Mesenchymal stem cell (in vitro differentiated cells and primary cell): ENCODE results near the gene COL13A1.

Experiments used
- DNase-seq: peaks from one replicate; pipeline ENCODE4 v3.0.0-alpha.2; 2013
- H2AFZ ChIP-seq: one replicate; pipeline ENCODE4 v1.6.1; 2013; ENCODE audit warnings: low read depth, mild to moderate bottlenecking, control low read depth, inconsistent platforms, low read length, moderate library complexity
- H2AK5ac ChIP-seq: 2 replicates; pipeline ENCODE4 v1.6.1; 2013; ENCODE audit warnings: low read length, moderate library complexity, mild to moderate bottlenecking, inconsistent platforms; ENCODE audit not compliant: severe bottlenecking
- H2BK120ac ChIP-seq: one replicate; pipeline ENCODE4 v1.6.1; 2013; ENCODE audit warnings: low read depth, mild to moderate bottlenecking, inconsistent platforms, low read length, moderate library complexity
- H2BK12ac ChIP-seq, 2 experiments: one replicate each; pipeline ENCODE4 v1.6.1; 2013; ENCODE audit warnings: inconsistent platforms in 2 of 2, low read length in 2 of 2, mild to moderate bottlenecking in 2 of 2, moderate library complexity in 2 of 2, control low read depth in 1 of 2
- H2BK15ac ChIP-seq: one replicate; pipeline ENCODE4 v1.6.1; 2013; ENCODE audit warnings: mild to moderate bottlenecking, low read depth, inconsistent platforms; ENCODE audit not compliant: poor library complexity, severe bottlenecking
- H2BK5ac ChIP-seq: 2 replicates; pipeline ENCODE4 v1.6.1; 2013; ENCODE audit warnings: low read depth, mild to moderate bottlenecking, low read length, control low read depth, inconsistent platforms; ENCODE audit not compliant: poor library complexity, severe bottlenecking
- H3K14ac ChIP-seq, 2 experiments: one replicate each; pipeline ENCODE4 v1.6.1; 2013; ENCODE audit warnings: inconsistent platforms in 2 of 2, low read length in 2 of 2, control low read depth in 1 of 2, mild to moderate bottlenecking in 1 of 2, moderate library complexity in 1 of 2
- H3K18ac ChIP-seq, 2 experiments: one replicate each; pipeline ENCODE4 v1.6.1; 2013; ENCODE audit warnings: inconsistent platforms in 2 of 2, low read length in 2 of 2, control low read depth in 1 of 2, low read depth in 1 of 2, mild to moderate bottlenecking in 1 of 2
- H3K23ac ChIP-seq, 2 experiments: one replicate each; pipeline ENCODE4 v1.6.1; 2013; ENCODE audit warnings: inconsistent platforms in 2 of 2, low read length in 2 of 2, mild to moderate bottlenecking in 2 of 2, moderate library complexity in 2 of 2, control low read depth in 1 of 2
- H3K27ac ChIP-seq: 2 replicates; pipeline ENCODE4 v1.5.1; 2013; ENCODE audit warnings: mild to moderate bottlenecking, moderate library complexity, low read length, control low read depth, inconsistent platforms; ENCODE audit not compliant: poor library complexity, severe bottlenecking
- H3K27me3 ChIP-seq, 2 experiments: 2 replicates each; pipeline versions ENCODE4 v1.6.1 to v1.7.0; 2013; ENCODE audit warnings: low read length in 2 of 2, mild to moderate bottlenecking in 2 of 2, moderate library complexity in 2 of 2, control low read depth in 1 of 2, inconsistent platforms in 1 of 2; ENCODE audit not compliant: control insufficient read depth in 1 of 2, insufficient read depth in 1 of 2
- H3K36me3 ChIP-seq, 2 experiments: 2 replicates each; pipeline versions ENCODE4 v1.6.1 to v1.7.0; 2013; ENCODE audit warnings: low read length in 2 of 2, control low read depth in 1 of 2, inconsistent platforms in 1 of 2, low read depth in 1 of 2, mild to moderate bottlenecking in 1 of 2; ENCODE audit not compliant: insufficient read depth in 2 of 2, control insufficient read depth in 1 of 2
- H3K4ac ChIP-seq, 2 experiments: one replicate each; pipeline ENCODE4 v1.6.1; 2013; ENCODE audit warnings: inconsistent platforms in 2 of 2, low read length in 2 of 2, mild to moderate bottlenecking in 2 of 2, moderate library complexity in 2 of 2, control low read depth in 1 of 2, low read depth in 1 of 2
- H3K4me1 ChIP-seq: 2 replicates; pipeline ENCODE4 v1.6.1; 2013; ENCODE audit warnings: low read depth, low read length, control low read depth; ENCODE audit not compliant: control insufficient read depth, insufficient read depth
- H3K4me2 ChIP-seq: 2 replicates; pipeline ENCODE4 v1.6.1; 2013; ENCODE audit warnings: low read length, mild to moderate bottlenecking, inconsistent platforms; ENCODE audit not compliant: poor library complexity, severe bottlenecking
- H3K4me3 ChIP-seq, 2 experiments: 2 replicates each; pipeline versions ENCODE4 v1.5.1 to v1.7.0; 2013; ENCODE audit warnings: low read length in 2 of 2, mild to moderate bottlenecking in 2 of 2, control low read depth in 1 of 2, low read depth in 1 of 2; ENCODE audit not compliant: insufficient read depth in 1 of 2
- H3K79me1 ChIP-seq: replicated peaks from 2 replicates; pipeline ENCODE4 v1.6.1; 2013; ENCODE audit warnings: mild to moderate bottlenecking, control low read depth, low read length, inconsistent platforms; ENCODE audit not compliant: poor library complexity, severe bottlenecking
- H3K9ac ChIP-seq: 2 replicates; pipeline ENCODE4 v1.7.0; 2013; ENCODE audit warnings: mild to moderate bottlenecking, low read length, moderate library complexity
- H3K9me3 ChIP-seq: 2 replicates; pipeline ENCODE4 v1.7.0; 2013; ENCODE audit warnings: mild to moderate bottlenecking, low read length; ENCODE audit not compliant: control insufficient read depth
- H4K8ac ChIP-seq: one replicate; pipeline ENCODE4 v1.6.1; 2013; ENCODE audit warnings: inconsistent platforms, mild to moderate bottlenecking, low read length, moderate library complexity
- H4K91ac ChIP-seq: one replicate; pipeline ENCODE4 v1.6.1; 2013; ENCODE audit warnings: mild to moderate bottlenecking, low read length, inconsistent platforms
- WGBS: methylation state at CpG from one replicate; pipeline ENCODE4 v1.1.7; 2013; ENCODE audit warnings: mixed read lengths; 5-methylcytosine and 5-hydroxymethylcytosine counted together

COL13A1 gene

DNA sequence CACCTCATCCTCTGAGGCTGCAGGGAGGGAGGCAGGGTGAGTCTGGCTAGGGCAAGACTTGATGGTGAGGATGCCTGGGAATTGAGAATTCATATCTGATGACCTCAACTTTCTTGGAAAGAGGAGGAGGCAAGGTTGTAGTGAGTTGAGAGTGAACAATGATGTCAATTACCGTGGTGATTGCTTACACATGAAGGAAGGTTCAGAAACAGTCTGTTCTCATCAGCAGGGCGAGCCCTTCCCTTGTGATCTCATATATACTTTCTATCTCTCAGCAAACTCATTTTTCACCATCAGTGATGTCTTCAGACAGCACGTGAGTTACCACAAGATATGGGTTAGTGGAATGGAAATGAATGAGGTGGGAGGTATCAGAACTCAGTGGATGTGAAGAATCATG, 20.1 kb upstream of the COL13A1 start:
- Histone ChIP-seq H3K27ac (no peak overlapping the region), H3K4me3 (no peak overlapping the region), H3K4me2 (no peak overlapping the region), H3K9me3 (peaks cover 9% of the 10 kb centered on the region), H3K9ac (no peak overlapping the region), H3K27me3 (peaks cover 26 to 81% of the 10 kb centered on the region in 2 experiments), H3K4me1 (no peaks in the 10 kb centered on the region), H3K36me3 (no peaks in the 10 kb centered on the region), H2BK12ac (no peak overlapping the region), H3K18ac (no peak overlapping the region), H2BK15ac (no peak overlapping the region), H2BK120ac (no peak overlapping the region), H2AFZ (no peak overlapping the region), H2AK5ac (no peak overlapping the region), H3K14ac (no peak overlapping the region), H4K8ac (no peak overlapping the region), H3K79me1 (no peaks in the 10 kb centered on the region), H4K91ac (no peak overlapping the region), H3K23ac (no peak overlapping the region), H3K4ac (no peak overlapping the region), H2BK5ac (no peak overlapping the region)
- 33% methylated on average over 1 of the region's 3 CpGs for WGBS
- DNase-seq, result no peak

- H3K4me1 ChIP-seq, result peaks cover 2% of the 10 kb centered on the region
- no peaks in the 10 kb centered on the region for H3K79me1 ChIP-seq
- H4K91ac ChIP-seq, result no peak overlapping the region
- H2BK5ac ChIP-seq, result no peak overlapping the region
- no peak overlapping the region for H4K8ac ChIP-seq
- no peak overlapping the region for H3K14ac ChIP-seq
- H2AFZ ChIP-seq, result no peak overlapping the region
- H3K27me3 ChIP-seq, result peaks cover 26 to 85% of the 10 kb centered on the region in 2 experiments
- H2AK5ac ChIP-seq, result no peak overlapping the region
- no peak overlapping the region for H3K23ac ChIP-seq
- no peak overlapping the region for H3K27ac ChIP-seq
- H3K4me3 ChIP-seq, result no peak overlapping the region
- H2BK12ac ChIP-seq, result no peak overlapping the region
- no peak for DNase-seq
- no peak overlapping the region for H3K18ac ChIP-seq
- no peak overlapping the region for H2BK120ac ChIP-seq
- no peak overlapping the region for H3K4ac ChIP-seq
- H2BK15ac ChIP-seq, result no peak overlapping the region
- H3K36me3 ChIP-seq, result no peaks in the 10 kb centered on the region
- no peak overlapping the region for H3K4me2 ChIP-seq
- 50% methylated on average over 2 of the region's 2 CpGs for WGBS
- H3K9ac ChIP-seq, result no peak overlapping the region
- peaks cover 9% of the 10 kb centered on the region for H3K9me3 ChIP-seq
Measured at GRCh38 chr10:69783515-69783914, 18.2 kb upstream of the COL13A1 start.

- H3K9ac ChIP-seq, result no peak overlapping the region
- no peak overlapping the region for H2AK5ac ChIP-seq
- no peak overlapping the region for H3K23ac ChIP-seq
- H2BK15ac ChIP-seq, result no peak overlapping the region
- DNase-seq, result peak; percentile 56
- H4K91ac ChIP-seq, result no peak overlapping the region
- H3K18ac ChIP-seq, result no peak overlapping the region
- WGBS, result 40% methylated on average over 1 of the region's 1 CpG
- peaks cover 9% of the 10 kb centered on the region for H3K9me3 ChIP-seq
- no peak overlapping the region for H4K8ac ChIP-seq
- no peak overlapping the region for H3K27ac ChIP-seq
- H2BK120ac ChIP-seq, result no peak overlapping the region
- peaks cover 7% of the 10 kb centered on the region for H3K4me1 ChIP-seq
- no peak overlapping the region for H3K4me3 ChIP-seq
- no peak overlapping the region for H2BK5ac ChIP-seq
- H2AFZ ChIP-seq, result no peak overlapping the region
- no peaks in the 10 kb centered on the region for H3K79me1 ChIP-seq
- peaks cover 19 to 79% of the 10 kb centered on the region in 2 experiments for H3K27me3 ChIP-seq
- H2BK12ac ChIP-seq, result no peak overlapping the region
- no peak overlapping the region for H3K14ac ChIP-seq
- no peak overlapping the region for H3K4ac ChIP-seq
- H3K4me2 ChIP-seq, result no peak overlapping the region
- no peaks in the 10 kb centered on the region for H3K36me3 ChIP-seq
Measured at GRCh38 chr10:69786791-69787190, 14.9 kb upstream of the COL13A1 start.

GRCh38 chr10:69787681-69788080, 14.0 kb upstream of the COL13A1 start:
- no peak overlapping the region for H3K14ac ChIP-seq
- 82% methylated on average over 6 of the region's 6 CpGs for WGBS
- no peak overlapping the region for H2BK12ac ChIP-seq

More at GRCh38 chr10:69787681-69788080, 14.0 kb upstream of the COL13A1 start:
- Histone ChIP-seq H2BK5ac (no peak overlapping the region), H3K4me2 (no peak overlapping the region), H3K9me3 (peaks cover 9% of the 10 kb centered on the region), H2BK15ac (no peak overlapping the region), H3K79me1 (no peaks in the 10 kb centered on the region), H3K4ac (no peak overlapping the region), H3K23ac (peak overlapping the region in 1 of 2 experiments; percentile 16), H2BK120ac (no peak overlapping the region), H4K8ac (no peak overlapping the region), H4K91ac (no peak overlapping the region), H3K18ac (no peak overlapping the region), H2AK5ac (no peak overlapping the region), H3K9ac (no peak overlapping the region), H3K4me1 (peaks cover 8% of the 10 kb centered on the region), H3K27me3 (peaks cover 10 to 79% of the 10 kb centered on the region in 2 experiments), H3K4me3 (no peak overlapping the region), H3K36me3 (no peaks in the 10 kb centered on the region), H3K27ac (no peak overlapping the region), H2AFZ (no peak overlapping the region)
- no peak for DNase-seq
